GDM1 (cell line): ENCODE data around the gene TTLL11.
A peak's percentile ranks its signal among the peaks of the same experiment; 100 is the strongest.

Experiments
- DNase-seq: peaks from one replicate; lab custom pipeline; 2025; lab: John Stamatoyannopoulos, UW

Gene TTLL11

DNA sequence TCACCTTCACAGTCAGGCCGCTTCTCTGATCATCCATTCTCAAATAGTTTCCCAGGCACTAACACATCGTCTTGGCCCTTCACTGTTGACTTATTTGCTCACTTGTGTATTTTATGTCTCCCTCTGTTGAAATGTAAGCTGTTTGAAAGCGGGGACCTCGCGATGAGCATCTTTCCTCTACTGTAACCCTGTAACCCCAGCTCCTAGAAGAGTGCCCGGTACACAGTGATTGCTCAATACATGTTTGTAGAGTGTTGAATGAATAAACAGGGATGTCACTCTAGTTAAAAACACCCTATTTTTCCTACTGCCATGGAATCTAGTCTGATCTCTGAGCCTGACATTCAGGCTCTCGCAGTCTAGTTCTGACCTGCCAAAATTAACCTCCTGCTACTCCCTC, 150.8 kb downstream of the TTLL11 start:
- no peak for DNase-seq

DNA sequence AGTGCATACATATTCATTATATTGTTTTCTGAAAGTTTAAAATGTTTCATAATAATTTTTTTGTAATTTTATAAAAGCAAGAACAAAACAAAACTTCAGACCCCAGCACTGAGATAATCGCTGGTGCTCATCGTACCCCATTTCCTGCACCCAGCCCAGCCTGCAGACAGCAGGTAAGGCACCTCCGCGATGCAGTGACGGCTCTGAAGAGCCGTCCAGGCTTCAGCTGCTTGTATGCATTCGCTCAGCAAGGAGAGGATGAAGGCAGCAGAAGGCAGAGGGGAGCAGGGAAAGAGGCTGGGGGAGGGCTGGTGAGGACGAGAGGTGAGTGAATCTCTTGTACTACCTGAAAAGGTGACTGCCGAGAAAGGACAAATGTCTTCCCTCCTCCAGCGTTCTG, 153.5 kb downstream of the TTLL11 start:
- DNase-seq = no peak

DNA sequence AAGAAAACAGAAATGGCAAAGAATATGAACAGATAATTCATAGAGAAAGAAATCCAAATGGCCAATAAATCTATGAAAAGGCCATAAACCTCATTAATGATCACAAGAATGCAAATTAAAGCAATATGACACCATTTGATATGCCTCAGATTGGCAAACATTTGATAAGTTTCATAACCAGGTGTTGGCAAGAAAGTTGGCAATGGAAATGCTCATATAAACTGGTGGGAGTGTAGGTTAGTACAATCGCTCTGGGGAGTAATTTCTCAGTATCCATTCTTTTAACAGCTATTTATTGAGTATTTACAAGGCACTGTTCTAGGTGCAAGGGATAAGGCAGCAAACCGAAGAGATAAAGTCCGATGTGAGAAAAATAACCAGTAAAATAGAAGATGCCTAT, 154.5 kb downstream of the TTLL11 start:
- no peak for DNase-seq

DNA sequence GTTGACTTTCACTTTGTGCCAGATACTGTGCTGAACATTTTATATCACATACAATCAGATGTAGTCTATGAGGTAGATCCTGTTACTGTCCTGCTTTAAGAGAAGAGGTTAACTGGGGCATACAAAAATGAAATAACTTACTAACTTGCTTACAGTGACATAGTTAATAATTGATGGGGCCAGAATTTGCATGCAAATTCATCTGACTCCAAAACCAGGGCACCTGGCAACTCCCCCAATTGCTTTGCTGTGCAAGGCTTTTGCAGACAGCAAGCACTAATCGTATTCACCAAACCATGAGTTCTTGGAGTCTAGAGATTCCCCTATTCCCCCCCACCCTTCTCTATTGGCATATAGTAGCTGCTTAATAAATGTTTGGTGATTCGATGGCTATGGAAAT, 155.9 kb downstream of the TTLL11 start:
- DNase-seq = no peak

DNA sequence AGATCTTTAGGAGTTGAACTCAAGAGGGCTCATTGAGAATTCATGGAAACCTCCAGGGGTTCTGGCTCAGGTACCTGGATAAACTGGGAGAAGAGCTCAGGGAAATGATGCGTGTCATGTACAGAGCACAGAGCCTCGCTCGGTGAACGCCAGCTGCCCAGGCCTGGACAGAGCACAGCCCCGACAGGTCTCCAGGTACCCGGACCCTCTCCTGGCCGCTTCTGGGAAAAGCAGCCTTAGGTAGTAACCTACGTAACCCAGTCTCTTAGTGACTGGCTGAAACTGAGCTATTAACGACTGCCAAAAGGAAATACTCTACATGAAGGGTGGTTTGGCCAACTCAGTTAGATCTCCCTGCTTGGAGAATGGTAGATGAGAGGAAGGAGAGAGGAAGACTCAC, 157.4 kb downstream of the TTLL11 start:
- no peak for DNase-seq

DNA sequence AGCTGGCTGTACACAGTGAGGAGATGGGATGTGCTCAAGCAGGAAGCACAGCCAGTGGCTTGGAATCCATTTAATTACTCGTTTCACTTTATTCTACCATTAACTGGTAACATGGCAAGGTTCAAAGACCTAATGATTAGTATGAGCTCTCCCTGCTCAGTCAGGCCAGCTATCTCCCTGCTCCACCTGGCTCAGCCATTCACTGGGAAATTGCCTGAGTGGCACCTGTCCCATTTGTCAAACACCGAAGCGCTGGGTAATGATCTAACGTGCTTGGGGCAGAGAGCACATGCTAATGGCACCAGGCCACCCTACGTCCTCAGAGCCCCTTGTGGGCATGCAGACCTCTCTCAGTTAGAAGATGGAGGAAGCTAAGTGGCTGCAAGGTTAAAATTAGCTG, 162.2 kb downstream of the TTLL11 start:
- DNase-seq = no peak

DNA sequence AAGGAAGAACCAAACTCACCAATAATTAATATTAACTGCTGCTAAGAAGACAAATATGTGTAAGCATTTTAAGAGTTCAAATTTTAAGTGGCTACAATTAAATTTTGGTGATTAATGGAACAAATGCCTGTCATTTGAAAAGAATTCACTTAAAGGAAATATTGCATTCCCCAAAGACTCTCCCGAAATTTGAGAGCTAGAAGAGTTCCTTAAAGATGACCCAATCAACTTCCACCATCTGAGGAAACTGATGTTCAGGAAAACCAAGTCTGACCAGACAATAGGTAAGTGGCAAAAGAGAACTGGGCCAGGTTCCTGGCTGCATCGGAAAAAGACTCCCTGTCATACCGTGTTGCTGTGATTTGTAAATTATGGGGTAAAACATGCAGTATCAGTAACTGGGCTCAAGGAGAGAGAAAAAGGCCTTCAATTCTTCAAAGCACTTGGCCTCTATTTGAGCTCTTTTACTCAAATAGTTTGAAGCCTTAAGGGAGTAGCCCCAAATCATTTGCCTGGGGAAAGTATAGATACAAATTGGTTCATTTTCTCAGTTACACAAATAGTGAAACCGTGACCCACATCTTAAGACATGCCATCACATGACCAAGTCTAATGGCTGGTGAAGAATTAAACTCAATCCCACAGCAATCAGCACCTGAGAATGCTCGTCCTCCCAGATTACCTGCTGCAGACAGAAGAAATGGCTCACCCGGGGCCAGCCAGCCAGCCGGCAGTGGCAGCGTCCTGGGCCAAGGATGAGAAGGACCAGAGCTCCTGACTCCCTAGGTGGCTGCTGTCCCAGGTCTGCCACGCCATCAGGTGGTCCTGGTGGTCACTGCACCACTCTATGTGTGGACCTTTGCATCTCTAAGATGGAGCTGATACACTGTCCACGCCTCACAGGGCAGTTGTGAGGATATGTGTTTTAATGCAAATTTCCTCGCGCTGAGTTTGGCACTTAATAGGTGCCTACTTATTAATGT, 162.9 kb downstream of the TTLL11 start:
- DNase-seq = no peak

DNA sequence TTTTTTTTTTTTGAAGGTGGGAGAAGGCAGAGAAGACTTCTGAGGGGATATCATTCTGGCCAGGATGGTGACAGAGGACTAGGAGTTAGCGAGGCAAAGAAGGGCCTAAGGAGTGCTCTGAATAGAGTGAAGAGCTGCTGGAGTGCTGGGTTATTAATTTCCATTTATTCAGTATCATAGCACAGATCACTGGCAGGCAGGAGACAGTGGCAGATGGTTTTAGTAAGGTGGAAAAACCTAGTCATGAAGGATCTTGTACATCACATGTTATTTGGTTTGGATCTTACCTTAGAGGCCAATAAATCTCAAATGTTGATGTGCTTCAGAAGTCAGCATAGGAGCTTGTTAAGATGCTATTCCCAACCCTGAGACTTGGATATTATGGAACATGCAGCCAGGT, 165.5 kb downstream of the TTLL11 start:
- DNase-seq = no peak

DNA sequence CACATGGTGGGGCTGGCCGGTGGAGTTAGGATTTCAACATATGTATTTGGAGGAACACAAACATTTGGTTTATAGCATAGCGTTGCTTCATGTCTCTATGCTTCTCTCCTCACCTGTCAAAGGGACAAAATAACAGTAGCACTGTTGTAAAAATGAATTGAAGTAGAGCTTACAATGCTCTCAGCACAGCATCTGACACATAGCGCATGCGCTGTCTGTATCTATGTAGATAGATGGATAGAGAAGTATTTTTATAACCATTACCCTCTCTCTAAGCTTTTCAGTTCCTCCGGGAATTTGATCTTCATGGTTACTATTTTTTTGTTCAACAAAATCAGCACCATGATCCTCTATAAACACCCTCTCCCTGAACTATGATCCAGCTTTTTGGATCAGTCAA, 166.0 kb downstream of the TTLL11 start:
- no peak for DNase-seq

DNA sequence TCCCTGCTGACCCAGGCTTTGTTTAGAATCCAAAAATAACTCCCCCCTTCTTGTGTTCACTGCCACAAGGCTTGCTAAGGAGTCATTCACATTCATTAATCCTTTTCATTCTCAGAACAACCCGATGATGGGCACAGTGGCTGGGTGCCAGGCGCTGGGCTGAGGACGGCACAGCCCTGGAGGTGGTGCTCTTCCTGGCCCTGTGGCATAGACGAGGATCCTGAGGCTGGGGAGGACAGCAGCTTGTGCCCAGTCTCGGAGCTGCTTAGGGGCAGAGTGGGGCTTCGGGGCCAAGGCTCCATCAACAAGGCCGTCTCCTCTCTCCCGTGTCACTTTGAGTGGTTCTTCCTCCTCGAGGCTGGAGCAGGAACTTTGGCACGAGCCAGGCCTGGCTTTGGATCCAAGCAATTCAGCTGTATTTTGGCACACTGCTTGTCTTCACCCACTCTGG, 166.7 kb downstream of the TTLL11 start:
- DNase-seq = no peak

DNA sequence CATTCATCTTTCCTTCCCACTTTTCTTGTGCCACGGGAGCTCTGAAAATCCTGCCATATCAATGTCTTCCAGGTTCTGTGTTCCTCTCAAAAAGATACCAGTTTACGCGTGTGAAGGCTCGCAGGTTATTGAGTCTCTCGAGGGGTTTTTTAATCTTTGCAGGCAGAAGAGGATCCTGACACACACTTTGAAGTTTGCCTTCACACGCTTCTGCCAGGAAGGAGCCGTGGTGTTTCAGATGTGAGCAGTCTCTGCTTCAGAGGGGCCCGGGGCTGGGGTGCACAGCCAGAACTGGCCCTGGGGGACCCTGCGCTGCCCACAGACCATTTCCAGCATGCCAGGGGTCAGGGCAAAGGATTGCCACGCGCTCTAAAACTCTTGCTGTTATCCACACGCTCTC, 167.2 kb downstream of the TTLL11 start:
- no peak for DNase-seq

DNA sequence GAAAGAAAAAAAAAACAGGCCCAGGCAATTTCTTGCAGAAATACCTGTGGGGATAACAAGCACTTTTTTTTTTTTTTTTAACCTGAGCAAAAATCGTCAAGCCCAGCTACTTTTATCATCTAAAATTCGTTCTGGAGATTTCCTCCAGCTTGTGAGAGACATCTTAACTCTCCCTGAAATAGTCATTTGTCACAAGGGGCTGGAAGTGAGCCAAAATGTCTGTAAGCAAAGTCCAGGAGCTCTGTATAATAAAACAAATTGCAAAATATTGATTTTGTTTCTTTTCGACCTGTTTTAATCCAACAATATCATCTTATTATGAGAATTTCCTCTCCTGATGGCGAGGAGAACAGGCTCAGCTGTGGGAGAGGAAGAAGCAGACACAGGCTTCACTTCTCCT, 168.4 kb downstream of the TTLL11 start:
- no peak for DNase-seq

DNA sequence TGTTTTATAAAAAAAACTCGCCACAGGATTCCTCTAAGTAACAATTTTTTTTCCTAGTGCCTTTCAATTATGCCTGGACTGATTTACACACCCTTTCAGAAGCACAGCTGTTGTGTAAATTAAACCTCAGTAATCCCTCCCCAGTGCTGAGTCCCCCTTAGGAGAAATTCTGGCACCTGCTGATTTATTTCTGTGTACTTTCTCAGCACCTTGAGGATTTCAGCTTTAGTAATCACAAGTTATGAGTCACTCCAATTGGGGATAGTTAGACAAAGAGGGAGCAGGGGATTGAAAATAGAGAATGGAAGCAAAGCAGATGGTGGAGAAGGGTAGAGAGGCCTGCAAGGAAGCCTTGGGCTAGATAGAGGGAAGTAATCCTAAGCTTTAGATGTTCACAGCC, 171.7 kb downstream of the TTLL11 start:
- DNase-seq = no peak

DNA sequence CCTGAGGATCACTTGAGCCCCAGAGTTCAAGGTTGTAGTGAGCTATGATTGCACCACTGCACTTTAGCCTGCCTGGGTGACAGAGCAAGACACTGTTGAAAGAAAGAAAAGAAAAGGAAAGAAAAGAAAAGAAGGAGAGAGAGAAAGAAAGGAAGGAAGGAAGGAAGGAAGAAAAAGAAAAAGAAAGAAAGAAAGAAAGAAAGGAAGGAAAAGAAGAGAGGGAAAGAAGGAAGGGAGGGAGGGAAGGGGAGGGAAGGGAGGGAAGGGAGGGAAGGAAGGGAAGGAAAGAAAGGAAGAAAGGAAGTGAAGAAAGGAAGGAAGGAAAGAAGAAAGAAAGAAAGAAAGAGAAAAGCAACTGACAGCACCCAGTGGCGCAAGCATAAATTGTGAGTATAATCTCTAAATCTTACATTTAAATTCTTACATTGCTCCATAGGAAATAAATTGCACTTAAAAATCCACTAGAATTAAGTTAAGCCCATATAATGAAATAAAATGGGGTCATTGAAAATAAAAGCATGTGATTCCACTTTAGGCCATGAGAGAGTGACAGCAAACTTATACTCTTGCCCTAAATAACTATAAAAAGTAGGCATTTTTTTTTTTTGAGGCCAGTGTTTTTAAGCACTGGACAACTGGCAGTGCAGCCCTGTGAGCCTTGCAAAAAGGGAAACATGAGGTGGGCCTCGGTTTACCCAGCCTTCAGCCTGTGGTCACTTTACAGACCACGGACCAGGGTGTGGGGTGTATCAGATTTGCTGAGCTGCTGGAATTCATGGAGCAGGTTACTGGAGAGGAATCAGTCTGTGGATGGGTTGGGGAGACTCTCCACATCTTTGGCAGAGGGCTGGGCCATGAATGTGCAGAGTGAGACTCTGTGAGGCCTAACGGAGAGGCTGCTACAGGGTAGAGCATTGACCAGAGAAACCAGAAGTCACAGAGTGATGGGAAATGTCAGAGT, 175.5 kb downstream of the TTLL11 start:
- no peak for DNase-seq

DNA sequence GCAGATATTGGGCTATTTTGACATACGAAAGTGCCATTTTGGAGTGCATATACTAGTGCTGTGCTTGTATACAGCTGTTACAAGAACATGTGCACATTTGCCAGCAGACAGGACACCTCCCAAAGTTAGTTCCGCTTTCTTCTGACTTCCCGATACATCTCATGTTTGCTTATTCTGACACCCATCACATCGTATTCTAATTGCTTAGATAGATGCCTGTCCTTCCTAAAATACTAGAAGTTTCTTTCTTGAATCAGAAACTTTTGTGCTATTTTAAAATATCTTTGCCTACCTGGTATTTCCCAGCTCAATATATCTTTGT, 177.8 kb downstream of the TTLL11 start:
- DNase-seq = no peak

DNA sequence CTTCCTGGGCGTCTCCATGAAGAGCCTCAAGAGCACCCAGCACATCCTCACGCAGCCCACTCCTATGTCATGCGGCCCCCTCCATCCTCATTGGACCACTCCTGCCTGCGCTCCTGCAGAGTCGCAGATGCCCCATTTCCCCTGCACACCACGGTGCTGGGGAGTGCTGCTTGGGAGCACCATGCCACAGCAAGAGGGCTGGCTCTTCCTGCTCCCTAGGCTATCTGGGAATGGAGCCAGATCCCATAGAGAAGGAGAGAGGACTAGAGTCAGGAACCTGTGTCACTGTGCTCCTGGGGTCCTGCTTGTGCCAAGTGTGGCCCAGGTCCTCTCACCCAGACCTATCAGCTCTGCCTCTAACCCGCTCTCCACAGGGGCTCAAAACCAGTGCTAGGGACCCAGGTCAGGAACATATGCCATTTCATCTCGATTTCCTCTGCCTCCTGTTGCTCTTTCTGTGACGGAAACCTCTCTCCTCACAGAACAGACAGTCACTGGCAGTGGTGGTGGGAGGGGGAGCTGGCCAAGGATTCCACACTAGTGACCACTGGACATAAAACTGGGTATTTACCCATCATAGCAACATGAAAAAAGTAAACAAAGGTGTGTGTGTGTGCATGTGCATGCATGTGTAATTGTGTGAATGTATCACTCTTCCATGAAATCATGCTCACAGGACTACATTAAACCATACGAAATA, 178.4 kb downstream of the TTLL11 start:
- DNase-seq = no peak

DNA sequence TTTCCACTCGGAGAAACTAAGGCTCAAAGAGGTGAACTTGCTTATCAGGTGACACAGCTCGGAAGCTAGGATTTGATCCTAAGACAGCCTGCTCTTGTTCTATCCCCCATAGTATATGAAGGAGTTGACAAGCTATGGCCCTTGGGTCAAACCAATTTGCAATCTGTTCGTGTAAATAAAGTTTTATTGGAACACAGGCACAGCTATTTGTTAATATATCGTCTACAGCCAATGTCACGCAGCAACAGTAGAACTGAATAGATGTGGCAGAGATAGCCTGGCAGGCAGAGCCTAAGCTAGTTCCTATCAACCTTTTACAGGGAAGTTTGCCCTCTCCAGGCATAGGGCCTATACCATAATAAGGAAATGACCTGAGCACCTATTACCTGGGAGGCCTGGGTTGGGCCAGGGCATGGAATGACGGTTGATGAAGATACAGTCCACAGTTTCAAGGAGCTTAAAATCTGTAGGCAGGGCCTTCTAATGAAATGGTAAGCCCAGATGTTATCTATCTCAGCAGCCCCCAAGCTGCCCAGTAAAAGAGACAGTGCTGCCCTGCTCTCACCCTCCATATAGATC, 179.0 kb downstream of the TTLL11 start:
- DNase-seq = no peak

DNA sequence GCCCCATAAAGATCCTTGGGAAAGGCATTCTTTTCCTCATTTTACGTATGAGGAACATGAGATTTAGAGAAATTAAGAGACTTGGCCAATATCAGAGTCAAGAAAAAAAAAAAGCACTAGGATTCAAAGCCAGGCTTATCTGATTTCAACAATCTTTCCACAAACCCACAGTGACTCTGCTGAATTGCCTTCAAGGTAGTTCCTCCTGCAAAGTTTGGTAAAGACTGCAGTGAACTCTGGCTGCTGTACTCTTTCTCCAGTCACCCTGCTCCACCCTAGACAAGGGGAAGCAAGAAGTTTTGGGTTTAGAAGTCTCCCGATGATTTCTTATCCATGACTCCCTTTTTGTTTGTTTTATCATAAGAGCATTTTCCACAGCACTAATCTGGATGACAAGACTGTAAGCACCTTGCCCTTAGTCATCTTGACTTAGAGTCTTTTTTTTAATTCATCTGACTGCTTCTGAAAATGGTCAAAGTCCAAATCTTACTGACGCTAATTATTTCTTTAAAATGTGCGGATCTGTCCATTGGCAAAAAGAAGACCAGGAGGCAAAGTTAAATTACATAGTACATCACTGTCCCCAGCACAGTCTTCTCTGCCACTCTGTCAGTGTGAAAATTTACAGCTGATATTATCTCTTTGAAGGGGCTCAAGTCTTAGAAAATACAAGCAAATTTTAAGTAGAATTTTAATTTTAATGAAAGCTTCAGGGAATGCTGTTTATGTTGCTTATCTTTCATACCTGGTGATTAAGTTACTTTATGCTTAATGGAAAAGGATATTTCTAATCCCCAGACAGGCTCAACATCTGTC, 180.1 kb downstream of the TTLL11 start:
- DNase-seq = peak; percentile 29

DNA sequence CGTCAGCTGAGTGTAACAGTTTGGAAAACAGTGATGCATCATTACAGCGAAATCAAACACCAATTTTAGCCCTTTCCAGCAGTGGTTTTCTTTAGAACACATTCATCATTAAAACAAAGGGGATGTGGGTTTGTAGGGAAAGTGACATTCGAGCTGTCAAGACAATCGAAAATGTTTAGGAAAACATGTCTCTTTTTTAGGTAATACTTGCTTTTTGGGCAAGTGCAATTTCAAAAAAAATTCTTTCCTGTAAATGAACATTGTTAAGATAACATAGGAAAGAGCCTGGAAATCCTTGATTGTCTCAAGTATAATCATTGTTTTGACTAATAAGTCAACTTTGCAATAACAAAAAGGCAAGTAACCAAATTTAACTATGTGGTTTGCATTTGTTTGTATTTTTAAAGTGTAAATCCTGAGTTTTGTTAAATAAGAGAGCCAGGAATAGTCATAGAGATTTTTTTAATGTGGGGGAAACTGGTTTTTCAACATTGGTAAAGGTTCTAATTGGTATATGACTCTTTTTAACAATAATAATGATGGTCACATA, 182.5 kb downstream of the TTLL11 start:
- no peak for DNase-seq

DNA sequence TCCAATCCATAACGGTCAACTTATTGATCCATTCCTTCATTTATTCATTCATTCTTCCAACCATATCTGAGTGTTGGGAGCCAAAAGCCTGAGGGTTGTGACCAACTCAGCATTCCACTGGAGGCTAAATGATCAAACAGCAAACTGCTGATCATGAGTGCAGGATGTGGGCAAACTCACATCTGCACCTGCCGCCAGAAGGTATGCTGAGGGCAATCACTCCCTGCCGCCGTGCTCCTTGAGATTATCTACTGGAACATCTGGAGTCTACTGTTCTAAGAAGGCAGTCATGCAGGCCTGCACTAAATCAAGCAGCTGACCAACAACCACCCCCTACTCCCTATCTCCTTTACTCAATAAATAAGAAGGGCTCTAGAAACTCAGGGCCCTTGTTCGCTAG, 184.0 kb downstream of the TTLL11 start:
- no peak for DNase-seq
